Erythroblast (primary cell): ENCODE results near the gene HOXB6.

Source experiments
- GATA1 ChIP-seq: IDR thresholded peaks from 2 replicates; pipeline ENCODE4 v1.6.1; 2011; ENCODE audit warnings: low read depth, mild to moderate bottlenecking, control low read depth, low read length, moderate library complexity
- POLR2A ChIP-seq: IDR thresholded peaks from 2 replicates; pipeline ENCODE4 v1.6.1; 2011; ENCODE audit warnings: mild to moderate bottlenecking, low read length

GRCh38 chr17:48558831-48559121 is 46.0 kb downstream of the HOXB6 start:
- TF ChIP-seq POLR2A (no peak), GATA1 (no peak)
